ENCODE results near the gene TRIM29. TPM values are rescaled to one million over a fixed set of nuclear protein-coding genes. Genes with fewer than 3 reads are reported as not detected.

Gene TRIM29
- total and polyA plus RNA-seq, 2 donors (not counting 1 experiment from before 2014, with no cell fraction given) = not detected

GRCh38 chr11:120147950-120148270 is 10.0 kb upstream of the TRIM29 start:
- no peaks in the 10 kb centered on the region for H3K4me1 ChIP-seq (ENCODE audit: control insufficient read depth, extremely low read depth, insufficient read depth, low read length)
- no peak for DNase-seq (ENCODE audit: low read depth in 2 of 2)
- no peak overlapping the region for H2AFZ ChIP-seq (ENCODE audit: low read length)
- H4K20me1 ChIP-seq (ENCODE audit: control insufficient read depth, extremely low read depth, insufficient read depth, low read length) = no peaks in the 10 kb centered on the region
- H3K9me3 ChIP-seq (ENCODE audit: control insufficient read depth, insufficient read depth, low read depth, low read length) = no peaks in the 10 kb centered on the region
- no peak overlapping the region for H3K27ac ChIP-seq (ENCODE audit: insufficient read depth, low read length)
- H3K27me3 ChIP-seq (ENCODE audit: control insufficient read depth, insufficient read depth, low read length) = peaks cover 6% of the 10 kb centered on the region
- H3K4me2 ChIP-seq (ENCODE audit: extremely low read depth, insufficient read depth, low read length) = no peak overlapping the region
- H3K36me3 ChIP-seq (ENCODE audit: control insufficient read depth, insufficient read depth, low read length) = no peaks in the 10 kb centered on the region
- no peak for TF ChIP-seq CTCF (conservative IDR thresholded peaks at IDR 0.05 in 1 of 2, IDR thresholded peaks at IDR 0.05 in 1 of 2; ENCODE audit: low read depth in 1 of 2, low read length in 2 of 2)
- no peak for TF ChIP-seq EZH2 (IDR thresholded peaks at IDR 0.05; ENCODE audit: low read length, missing control alignments)
- no peaks in the 10 kb centered on the region for H3K79me2 ChIP-seq (ENCODE audit: control insufficient read depth, insufficient read depth, low read length)
- no peak overlapping the region for H3K4me3 ChIP-seq (replicated peaks in 1 of 4; ENCODE audit: control extremely low read depth in 1 of 4, insufficient read depth in 1 of 4, low read depth in 3 of 4, low read length in 4 of 4)
- H3K9ac ChIP-seq (ENCODE audit: insufficient read depth, low read length) = no peak overlapping the region

- Histone ChIP-seq H3K4me2 (ENCODE audit: extremely low read depth, insufficient read depth, low read length) (no peak overlapping the region), H4K20me1 (ENCODE audit: control insufficient read depth, extremely low read depth, insufficient read depth, low read length) (no peaks in the 10 kb centered on the region), H2AFZ (ENCODE audit: low read length) (no peak overlapping the region), H3K36me3 (ENCODE audit: control insufficient read depth, insufficient read depth, low read length) (no peaks in the 10 kb centered on the region), H3K27me3 (ENCODE audit: control insufficient read depth, insufficient read depth, low read length) (peaks cover 6% of the 10 kb centered on the region), H3K4me1 (ENCODE audit: control insufficient read depth, extremely low read depth, insufficient read depth, low read length) (no peaks in the 10 kb centered on the region), H3K27ac (ENCODE audit: insufficient read depth, low read length) (no peak overlapping the region), H3K79me2 (ENCODE audit: control insufficient read depth, insufficient read depth, low read length) (no peaks in the 10 kb centered on the region), H3K9me3 (ENCODE audit: control insufficient read depth, insufficient read depth, low read depth, low read length) (no peaks in the 10 kb centered on the region), H3K4me3 (replicated peaks in 1 of 4; ENCODE audit: control extremely low read depth in 1 of 4, insufficient read depth in 1 of 4, low read depth in 3 of 4, low read length in 4 of 4) (no peak overlapping the region), H3K9ac (ENCODE audit: insufficient read depth, low read length) (no peak overlapping the region)
- no peak for TF ChIP-seq CTCF (conservative IDR thresholded peaks at IDR 0.05 in 1 of 2, IDR thresholded peaks at IDR 0.05 in 1 of 2; ENCODE audit: low read depth in 1 of 2, low read length in 2 of 2)
- no peak for TF ChIP-seq EZH2 (IDR thresholded peaks at IDR 0.05; ENCODE audit: low read length, missing control alignments)
- no peak for DNase-seq (ENCODE audit: low read depth in 2 of 2)
These were observed 9.4 kb upstream of the TRIM29 start for GRCh38 chr11:120147094-120147949.

- no peak overlapping the region for H2AFZ ChIP-seq (ENCODE audit: low read length)
- H3K4me1 ChIP-seq (ENCODE audit: control insufficient read depth, extremely low read depth, insufficient read depth, low read length) = no peaks in the 10 kb centered on the region
- no peak overlapping the region for H3K27ac ChIP-seq (ENCODE audit: insufficient read depth, low read length)
- H3K36me3 ChIP-seq (ENCODE audit: control insufficient read depth, insufficient read depth, low read length) = no peaks in the 10 kb centered on the region
- H3K27me3 ChIP-seq (ENCODE audit: control insufficient read depth, insufficient read depth, low read length) = peaks cover 6% of the 10 kb centered on the region
- H3K4me2 ChIP-seq (ENCODE audit: extremely low read depth, insufficient read depth, low read length) = no peak overlapping the region
- H3K4me3 ChIP-seq (replicated peaks in 1 of 4; ENCODE audit: control extremely low read depth in 1 of 4, insufficient read depth in 1 of 4, low read depth in 3 of 4, low read length in 4 of 4) = no peak overlapping the region
- H3K9me3 ChIP-seq (ENCODE audit: control insufficient read depth, insufficient read depth, low read depth, low read length) = no peaks in the 10 kb centered on the region
- H3K79me2 ChIP-seq (ENCODE audit: control insufficient read depth, insufficient read depth, low read length) = no peaks in the 10 kb centered on the region
- H4K20me1 ChIP-seq (ENCODE audit: control insufficient read depth, extremely low read depth, insufficient read depth, low read length) = no peaks in the 10 kb centered on the region
- DNase-seq (ENCODE audit: low read depth in 2 of 2) = no peak
- TF ChIP-seq CTCF (conservative IDR thresholded peaks at IDR 0.05 in 1 of 2, IDR thresholded peaks at IDR 0.05 in 1 of 2; ENCODE audit: low read depth in 1 of 2, low read length in 2 of 2) = no peak
- no peak for TF ChIP-seq EZH2 (IDR thresholded peaks at IDR 0.05; ENCODE audit: low read length, missing control alignments)
- no peak overlapping the region for H3K9ac ChIP-seq (ENCODE audit: insufficient read depth, low read length)
These were observed 8.6 kb upstream of the TRIM29 start for GRCh38 chr11:120146413-120147093.
